HS-5 (cell line): ENCODE data around the gene DDX31.

Source experiments
- DNase-seq: peaks from one replicate; pipeline ENCODE4 v3.0.0-alpha.2; 2012; ENCODE audit warnings: low read depth

Gene DDX31

GRCh38 chr9:132546148-132547051, 123.4 kb downstream of the DDX31 start:
- no peak for DNase-seq

DNA sequence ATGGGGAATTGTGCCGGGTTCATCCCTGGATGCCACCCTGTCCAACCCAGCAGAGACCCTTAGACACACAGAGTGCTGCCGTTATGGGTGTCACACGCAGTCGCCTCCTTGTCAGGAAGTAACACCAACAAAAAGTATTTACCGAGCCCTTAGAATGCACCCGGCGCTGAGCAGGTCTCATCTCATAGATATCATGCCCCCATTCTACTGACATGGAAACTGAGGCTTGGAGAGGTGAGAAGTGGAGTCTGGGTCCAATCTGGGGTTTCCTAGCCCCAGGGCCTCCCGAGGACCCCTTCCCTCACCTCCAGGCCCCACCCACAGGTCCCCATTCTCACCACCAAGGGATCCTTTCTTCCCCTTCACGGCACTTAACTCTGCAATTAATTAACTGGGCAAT, 124.2 kb downstream of the DDX31 start:
- DNase-seq: no peak

DNA sequence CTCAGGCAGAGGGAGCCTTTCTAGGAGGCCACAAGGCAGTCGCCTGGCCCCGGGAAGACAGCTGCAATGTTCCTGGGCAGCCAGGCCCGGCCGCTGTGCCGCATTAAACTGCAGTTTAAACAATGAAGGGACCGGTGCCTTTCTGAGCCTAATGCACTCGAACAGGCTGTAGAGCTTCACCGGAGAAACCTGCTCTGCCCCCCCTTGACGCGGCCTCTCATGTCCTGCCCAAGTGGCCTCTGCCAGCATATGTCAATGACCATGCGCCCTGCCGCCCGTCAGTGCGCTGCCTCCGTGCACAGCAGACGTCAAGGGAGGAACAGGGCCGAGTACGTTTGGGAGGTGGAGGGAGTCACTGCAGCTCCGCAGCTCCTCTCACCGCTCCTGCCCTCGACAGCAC, 125.8 kb downstream of the DDX31 start:
- no peak for DNase-seq

- no peak for DNase-seq
These were observed 126.5 kb downstream of the DDX31 start for GRCh38 chr9:132543251-132543650.
